ENCODE measurements around the gene GNB1. TPM values are rescaled to one million over a fixed set of nuclear protein-coding genes. Genes with fewer than 3 reads are reported as not detected.

GNB1 gene
- polyA plus RNA-seq, 1 of the 3 experiments (the other 2 are of a cell fraction), result 355 TPM

DNA sequence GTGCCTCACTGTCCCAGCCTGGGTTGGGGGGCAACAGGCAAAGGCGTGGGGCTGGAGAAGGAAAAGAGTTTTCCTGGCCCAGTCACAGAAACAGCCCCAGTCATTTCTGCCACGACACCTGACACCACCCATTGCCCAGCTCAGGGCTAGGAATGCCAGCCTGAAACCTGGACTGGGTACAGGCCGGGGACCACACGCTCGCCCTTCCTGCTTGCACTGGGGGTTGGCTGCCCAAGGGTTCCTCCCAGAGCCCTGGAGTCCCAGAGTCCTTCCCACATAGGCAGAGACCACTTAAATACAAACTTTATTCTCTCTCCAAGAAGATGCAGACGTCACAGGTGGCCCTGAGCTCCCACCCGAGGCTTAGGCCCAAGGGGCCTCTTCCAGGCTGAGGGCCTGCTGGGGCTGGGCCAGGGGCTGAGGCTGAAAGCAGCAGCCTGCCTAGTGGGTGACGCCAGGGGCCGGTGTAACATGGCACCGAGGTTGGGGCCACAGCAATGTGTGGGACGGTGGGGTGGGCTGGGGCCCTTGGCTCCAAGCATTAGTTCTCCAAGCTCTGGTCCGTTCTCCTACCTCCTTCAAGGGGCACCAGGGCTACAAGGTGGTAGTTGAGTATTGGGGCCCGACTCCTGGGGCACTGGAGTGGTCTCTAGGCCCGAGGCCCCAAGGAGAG is 26.6 kb upstream of the GNB1 start:
- Histone ChIP-seq H3K9me3 (no peaks in the 10 kb centered on the region), H3K9ac (no peak overlapping the region), H3K79me2 (ENCODE audit: insufficient read depth) (no peaks in the 10 kb centered on the region), H3K9me2 (no peaks in the 10 kb centered on the region), H3F3A (replicated peaks; ENCODE audit: insufficient read depth) (no peaks in the 10 kb centered on the region), H3K4me2 (no peak overlapping the region), H3K4me1 (ENCODE audit: control insufficient read depth in 1 of 2, insufficient read depth in 2 of 2, low read depth in 1 of 2, low read length in 1 of 2) (peaks cover 0 to 19% of the 10 kb centered on the region in 2 experiments; a peak in 1 of 4 replicates), H3K27ac (ENCODE audit: low read depth in 2 of 2, low read length in 1 of 2) (no peak overlapping the region), H3K36me3 (replicated peaks in 1 of 2; ENCODE audit: control insufficient read depth in 1 of 2, insufficient read depth in 2 of 2, low read length in 1 of 2) (no peaks in the 10 kb centered on the region), H3K4me3 (ENCODE audit: low read depth in 2 of 2, low read length in 1 of 2) (no peak overlapping the region), H3K27me3 (ENCODE audit: insufficient read depth) (no peaks in the 10 kb centered on the region), H4K20me1 (ENCODE audit: insufficient read depth) (no peaks in the 10 kb centered on the region), H2AFZ (ENCODE audit: low read depth) (no peak overlapping the region)
- DNase-seq, result no peak
- 90% methylated on average over 8 of the region's 14 CpGs for whole genome bisulfite sequencing (ENCODE audit: low lambda C conversion rate)
- ChIA-PET CTCF (interaction anchor here (1.1 to 3.6 kb wide), 4 partner anchors 8 to 129 kb away, joined by 4 to 13 read pairs (median 8); no protein-coding TSS in a partner anchor), POLR2A (no interaction called here)
- TF ChIP-seq, protein P1, sequence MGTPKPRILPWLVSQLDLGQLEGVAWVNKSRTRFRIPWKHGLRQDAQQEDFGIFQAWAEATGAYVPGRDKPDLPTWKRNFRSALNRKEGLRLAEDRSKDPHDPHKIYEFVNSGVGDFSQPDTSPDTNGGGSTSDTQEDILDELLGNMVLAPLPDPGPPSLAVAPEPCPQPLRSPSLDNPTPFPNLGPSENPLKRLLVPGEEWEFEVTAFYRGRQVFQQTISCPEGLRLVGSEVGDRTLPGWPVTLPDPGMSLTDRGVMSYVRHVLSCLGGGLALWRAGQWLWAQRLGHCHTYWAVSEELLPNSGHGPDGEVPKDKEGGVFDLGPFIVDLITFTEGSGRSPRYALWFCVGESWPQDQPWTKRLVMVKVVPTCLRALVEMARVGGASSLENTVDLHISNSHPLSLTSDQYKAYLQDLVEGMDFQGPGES (IDR thresholded peaks at IDR 0.05; ENCODE audit: low read depth, low read length), result no peak
- TF ChIP-seq NRF1 (IDR thresholded peaks at IDR 0.05; ENCODE audit: low read depth, low read length) (no peak), ELF1 (IDR thresholded peaks at IDR 0.05) (no peak), MXI1 (IDR thresholded peaks at IDR 0.05; ENCODE audit: low read depth, low read length) (no peak), RCOR1 (IDR thresholded peaks at IDR 0.05; ENCODE audit: low read length) (no peak), TCF12 (IDR thresholded peaks at IDR 0.05) (no peak), FOXJ3 (CRISPR knock-in tag; IDR thresholded peaks at IDR 0.05) (no peak), FOSL2 (IDR thresholded peaks at IDR 0.05; ENCODE audit: borderline replicate concordance, low read depth) (no peak), POLR2AphosphoS5 (IDR thresholded peaks at IDR 0.05; ENCODE audit: low read depth, low read length) (no peak), TEAD4 (IDR thresholded peaks at IDR 0.05; ENCODE audit: borderline replicate concordance, insufficient read depth) (no peak), SIN3A (IDR thresholded peaks at IDR 0.05; ENCODE audit: borderline replicate concordance, low read depth, low read length) (no peak), JUND (IDR thresholded peaks at IDR 0.05) (no peak), SMC3 (IDR thresholded peaks at IDR 0.05; ENCODE audit: low read depth, low read length) (no peak), EP300 (IDR thresholded peaks at IDR 0.05; ENCODE audit: borderline replicate concordance in 1 of 2, low read depth in 1 of 2, low read length in 1 of 2) (no peak)
- TF ChIP-seq, protein P2, sequence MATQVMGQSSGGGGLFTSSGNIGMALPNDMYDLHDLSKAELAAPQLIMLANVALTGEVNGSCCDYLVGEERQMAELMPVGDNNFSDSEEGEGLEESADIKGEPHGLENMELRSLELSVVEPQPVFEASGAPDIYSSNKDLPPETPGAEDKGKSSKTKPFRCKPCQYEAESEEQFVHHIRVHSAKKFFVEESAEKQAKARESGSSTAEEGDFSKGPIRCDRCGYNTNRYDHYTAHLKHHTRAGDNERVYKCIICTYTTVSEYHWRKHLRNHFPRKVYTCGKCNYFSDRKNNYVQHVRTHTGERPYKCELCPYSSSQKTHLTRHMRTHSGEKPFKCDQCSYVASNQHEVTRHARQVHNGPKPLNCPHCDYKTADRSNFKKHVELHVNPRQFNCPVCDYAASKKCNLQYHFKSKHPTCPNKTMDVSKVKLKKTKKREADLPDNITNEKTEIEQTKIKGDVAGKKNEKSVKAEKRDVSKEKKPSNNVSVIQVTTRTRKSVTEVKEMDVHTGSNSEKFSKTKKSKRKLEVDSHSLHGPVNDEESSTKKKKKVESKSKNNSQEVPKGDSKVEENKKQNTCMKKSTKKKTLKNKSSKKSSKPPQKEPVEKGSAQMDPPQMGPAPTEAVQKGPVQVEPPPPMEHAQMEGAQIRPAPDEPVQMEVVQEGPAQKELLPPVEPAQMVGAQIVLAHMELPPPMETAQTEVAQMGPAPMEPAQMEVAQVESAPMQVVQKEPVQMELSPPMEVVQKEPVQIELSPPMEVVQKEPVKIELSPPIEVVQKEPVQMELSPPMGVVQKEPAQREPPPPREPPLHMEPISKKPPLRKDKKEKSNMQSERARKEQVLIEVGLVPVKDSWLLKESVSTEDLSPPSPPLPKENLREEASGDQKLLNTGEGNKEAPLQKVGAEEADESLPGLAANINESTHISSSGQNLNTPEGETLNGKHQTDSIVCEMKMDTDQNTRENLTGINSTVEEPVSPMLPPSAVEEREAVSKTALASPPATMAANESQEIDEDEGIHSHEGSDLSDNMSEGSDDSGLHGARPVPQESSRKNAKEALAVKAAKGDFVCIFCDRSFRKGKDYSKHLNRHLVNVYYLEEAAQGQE (IDR thresholded peaks at IDR 0.05; ENCODE audit: low read depth, low read length), result no peak
- TF ChIP-seq, protein P3, sequence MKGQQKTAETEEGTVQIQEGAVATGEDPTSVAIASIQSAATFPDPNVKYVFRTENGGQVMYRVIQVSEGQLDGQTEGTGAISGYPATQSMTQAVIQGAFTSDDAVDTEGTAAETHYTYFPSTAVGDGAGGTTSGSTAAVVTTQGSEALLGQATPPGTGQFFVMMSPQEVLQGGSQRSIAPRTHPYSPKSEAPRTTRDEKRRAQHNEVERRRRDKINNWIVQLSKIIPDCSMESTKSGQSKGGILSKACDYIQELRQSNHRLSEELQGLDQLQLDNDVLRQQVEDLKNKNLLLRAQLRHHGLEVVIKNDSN (IDR thresholded peaks at IDR 0.05; ENCODE audit: borderline replicate concordance, low read depth), result no peak
- TF ChIP-seq, protein P4, sequence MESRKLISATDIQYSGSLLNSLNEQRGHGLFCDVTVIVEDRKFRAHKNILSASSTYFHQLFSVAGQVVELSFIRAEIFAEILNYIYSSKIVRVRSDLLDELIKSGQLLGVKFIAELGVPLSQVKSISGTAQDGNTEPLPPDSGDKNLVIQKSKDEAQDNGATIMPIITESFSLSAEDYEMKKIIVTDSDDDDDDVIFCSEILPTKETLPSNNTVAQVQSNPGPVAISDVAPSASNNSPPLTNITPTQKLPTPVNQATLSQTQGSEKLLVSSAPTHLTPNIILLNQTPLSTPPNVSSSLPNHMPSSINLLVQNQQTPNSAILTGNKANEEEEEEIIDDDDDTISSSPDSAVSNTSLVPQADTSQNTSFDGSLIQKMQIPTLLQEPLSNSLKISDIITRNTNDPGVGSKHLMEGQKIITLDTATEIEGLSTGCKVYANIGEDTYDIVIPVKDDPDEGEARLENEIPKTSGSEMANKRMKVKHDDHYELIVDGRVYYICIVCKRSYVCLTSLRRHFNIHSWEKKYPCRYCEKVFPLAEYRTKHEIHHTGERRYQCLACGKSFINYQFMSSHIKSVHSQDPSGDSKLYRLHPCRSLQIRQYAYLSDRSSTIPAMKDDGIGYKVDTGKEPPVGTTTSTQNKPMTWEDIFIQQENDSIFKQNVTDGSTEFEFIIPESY (IDR thresholded peaks at IDR 0.05; ENCODE audit: borderline replicate concordance, low read depth), result no peak
- TF ChIP-seq, protein P5, sequence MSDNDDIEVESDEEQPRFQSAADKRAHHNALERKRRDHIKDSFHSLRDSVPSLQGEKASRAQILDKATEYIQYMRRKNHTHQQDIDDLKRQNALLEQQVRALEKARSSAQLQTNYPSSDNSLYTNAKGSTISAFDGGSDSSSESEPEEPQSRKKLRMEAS (IDR thresholded peaks at IDR 0.05; ENCODE audit: low read depth), result no peak
- TF ChIP-seq, protein P6, sequence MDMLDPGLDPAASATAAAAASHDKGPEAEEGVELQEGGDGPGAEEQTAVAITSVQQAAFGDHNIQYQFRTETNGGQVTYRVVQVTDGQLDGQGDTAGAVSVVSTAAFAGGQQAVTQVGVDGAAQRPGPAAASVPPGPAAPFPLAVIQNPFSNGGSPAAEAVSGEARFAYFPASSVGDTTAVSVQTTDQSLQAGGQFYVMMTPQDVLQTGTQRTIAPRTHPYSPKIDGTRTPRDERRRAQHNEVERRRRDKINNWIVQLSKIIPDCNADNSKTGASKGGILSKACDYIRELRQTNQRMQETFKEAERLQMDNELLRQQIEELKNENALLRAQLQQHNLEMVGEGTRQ (IDR thresholded peaks at IDR 0.05; ENCODE audit: borderline replicate concordance, low read depth, low read length), result no peak
